GM12892 (cell line): ENCODE measurements around the gene WDR91.

Experiments
- POLR2A ChIP-seq: IDR thresholded peaks from 2 replicates; pipeline ENCODE4 v1.6.1; 2011; ENCODE audit warnings: low read depth, low read length, control low read depth
- POLR2AphosphoS5 ChIP-seq: IDR thresholded peaks from 2 replicates; pipeline ENCODE4 v1.6.1; 2011; ENCODE audit warnings: low read depth, low read length, control low read depth
- TAF1 ChIP-seq: IDR thresholded peaks from 2 replicates; pipeline ENCODE4 v1.6.1; 2011; ENCODE audit warnings: low read depth, mild to moderate bottlenecking, control low read depth, low read length, borderline replicate concordance

GRCh38 chr7:135213831-135214230 lies 2.5 kb upstream of the WDR91 start:
- TF ChIP-seq TAF1 (no peak), POLR2AphosphoS5 (no peak), POLR2A (no peak)
